Measurements from ENCODE around the gene LSP1.

Gene LSP1

GRCh38 chr11:1824221-1825038 lies 28.5 kb upstream of the LSP1 start:
- no peak for DNase-seq (ENCODE audit: low read depth, low spot score)

GRCh38 chr11:1825039-1825740 lies 27.7 kb upstream of the LSP1 start:
- DNase-seq (ENCODE audit: low read depth, low spot score) = peak; percentile 96

- DNase-seq (ENCODE audit: low read depth, low spot score) = no peak
Measured at GRCh38 chr11:1825785-1826451, 27.0 kb upstream of the LSP1 start.

- DNase-seq (ENCODE audit: low read depth, low spot score) = no peak
Measured at GRCh38 chr11:1826552-1827094, 26.3 kb upstream of the LSP1 start.

GRCh38 chr11:1827095-1827813 lies 25.6 kb upstream of the LSP1 start:
- DNase-seq (ENCODE audit: low read depth, low spot score) = no peak

GRCh38 chr11:1827931-1828330 lies 25.0 kb upstream of the LSP1 start:
- DNase-seq (ENCODE audit: low read depth, low spot score) = no peak

- no peak for DNase-seq (ENCODE audit: low read depth, low spot score)
Measured at GRCh38 chr11:1828542-1828941, 24.3 kb upstream of the LSP1 start.

GRCh38 chr11:1829039-1829820 lies 23.7 kb upstream of the LSP1 start:
- no peak for DNase-seq (ENCODE audit: low read depth, low spot score)

- DNase-seq (ENCODE audit: low read depth, low spot score) = no peak
Measured at GRCh38 chr11:1830004-1830321, 22.9 kb upstream of the LSP1 start.

GRCh38 chr11:1830322-1831223 lies 22.3 kb upstream of the LSP1 start:
- DNase-seq (ENCODE audit: low read depth, low spot score) = peak; percentile 62

GRCh38 chr11:1831338-1832210 lies 21.3 kb upstream of the LSP1 start:
- DNase-seq (ENCODE audit: low read depth, low spot score) = no peak

GRCh38 chr11:1832211-1832919 lies 20.5 kb upstream of the LSP1 start:
- DNase-seq (ENCODE audit: low read depth, low spot score) = peak; percentile 72

GRCh38 chr11:1832920-1833295 lies 20.0 kb upstream of the LSP1 start:
- no peak for DNase-seq (ENCODE audit: low read depth, low spot score)

GRCh38 chr11:1834062-1834610 lies 18.7 kb upstream of the LSP1 start:
- peak; percentile 67 for DNase-seq (ENCODE audit: low read depth, low spot score)

- no peak for DNase-seq (ENCODE audit: low read depth, low spot score)
Measured at GRCh38 chr11:1834779-1835670, 17.9 kb upstream of the LSP1 start, which contains the start of gene SYT8. Gene SYT8, plus strand, starts transcription at chr11:1834990. Its CDS starts 116 bp downstream, at chr11:1835106.

GRCh38 chr11:1835671-1836010 lies 17.2 kb upstream of the LSP1 start:
- DNase-seq (ENCODE audit: low read depth, low spot score) = no peak

Data from ELF-1 (cell line).